ENCODE data around the gene PFKP. TPM values are rescaled to one million over a fixed set of nuclear protein-coding genes. Genes with fewer than 3 reads are reported as not detected.

The PFKP gene
- total RNA-seq, 2 donors from 2014 or later = 17.4 to 39.6 TPM

DNA sequence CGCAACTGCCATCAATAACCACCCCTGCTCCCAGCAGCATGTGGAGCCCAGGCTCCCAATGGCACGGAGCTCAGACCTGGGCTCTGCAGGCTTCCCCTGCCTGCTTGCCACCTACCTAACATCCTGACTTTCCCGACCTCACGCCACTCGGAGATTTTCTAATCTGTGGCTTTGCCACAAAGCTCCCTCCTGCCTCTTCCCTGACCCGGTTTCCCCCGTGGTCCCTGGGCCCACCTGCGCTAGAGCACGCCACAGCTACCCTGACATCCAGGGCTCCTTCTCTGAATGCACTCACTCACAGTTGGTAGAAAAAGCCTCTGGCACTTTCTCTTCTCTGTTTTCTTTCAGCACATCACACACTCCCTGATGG is 85.2 kb downstream of the PFKP start:
- no peaks in the 10 kb centered on the region for H3K9me3 ChIP-seq
- intact Hi-C loops (cut with DNase I) = no loop called here
- H3K4me1 ChIP-seq = no peaks in the 10 kb centered on the region
- DNase-seq (no peak), ATAC-seq (no peak)
- no peaks in the 10 kb centered on the region for H3K27me3 ChIP-seq
- WGBS, 2 donors = 82 to 91% methylated on average over 9 of the region's 9 CpGs
- TF ChIP-seq, protein P1, sequence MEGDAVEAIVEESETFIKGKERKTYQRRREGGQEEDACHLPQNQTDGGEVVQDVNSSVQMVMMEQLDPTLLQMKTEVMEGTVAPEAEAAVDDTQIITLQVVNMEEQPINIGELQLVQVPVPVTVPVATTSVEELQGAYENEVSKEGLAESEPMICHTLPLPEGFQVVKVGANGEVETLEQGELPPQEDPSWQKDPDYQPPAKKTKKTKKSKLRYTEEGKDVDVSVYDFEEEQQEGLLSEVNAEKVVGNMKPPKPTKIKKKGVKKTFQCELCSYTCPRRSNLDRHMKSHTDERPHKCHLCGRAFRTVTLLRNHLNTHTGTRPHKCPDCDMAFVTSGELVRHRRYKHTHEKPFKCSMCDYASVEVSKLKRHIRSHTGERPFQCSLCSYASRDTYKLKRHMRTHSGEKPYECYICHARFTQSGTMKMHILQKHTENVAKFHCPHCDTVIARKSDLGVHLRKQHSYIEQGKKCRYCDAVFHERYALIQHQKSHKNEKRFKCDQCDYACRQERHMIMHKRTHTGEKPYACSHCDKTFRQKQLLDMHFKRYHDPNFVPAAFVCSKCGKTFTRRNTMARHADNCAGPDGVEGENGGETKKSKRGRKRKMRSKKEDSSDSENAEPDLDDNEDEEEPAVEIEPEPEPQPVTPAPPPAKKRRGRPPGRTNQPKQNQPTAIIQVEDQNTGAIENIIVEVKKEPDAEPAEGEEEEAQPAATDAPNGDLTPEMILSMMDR (IDR thresholded peaks at IDR 0.05) = no peak
- TF ChIP-seq POLR2A (IDR thresholded peaks at IDR 0.05) = no peak
- H3K4me3 ChIP-seq = no peak overlapping the region
- no peak overlapping the region for H3K27ac ChIP-seq
- peaks cover 30 to 45% of the 10 kb centered on the region in 2 donors for H3K36me3 ChIP-seq (replicated peaks in 1 of 2; ENCODE audit: insufficient read depth in 1 of 2, low read depth in 2 of 2)

DNA sequence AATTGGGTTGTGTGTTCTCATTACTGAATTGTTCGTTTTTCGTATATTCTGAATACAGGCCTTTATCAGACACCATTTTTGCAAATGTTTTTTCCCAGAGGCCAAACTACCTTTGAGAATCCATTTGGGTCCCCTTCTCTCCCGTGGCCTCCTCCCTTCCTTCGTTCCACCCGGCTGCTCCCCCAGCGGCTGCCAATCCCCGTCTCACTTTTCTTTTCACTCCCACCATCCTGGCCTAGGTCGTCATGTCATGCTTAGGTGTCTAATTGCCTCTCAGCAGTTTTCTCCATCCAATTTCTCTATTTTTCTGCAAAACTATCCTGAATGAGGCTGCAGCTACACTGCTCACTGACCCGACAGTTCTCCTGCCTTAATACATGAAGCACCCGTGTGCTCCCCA is 87.3 kb downstream of the PFKP start:
- Histone ChIP-seq H3K27me3 (no peaks in the 10 kb centered on the region), H3K9me3 (no peaks in the 10 kb centered on the region), H3K4me3 (no peak overlapping the region), H3K36me3 (replicated peaks in 1 of 2; ENCODE audit: insufficient read depth in 1 of 2, low read depth in 2 of 2) (peaks cover 28 to 44% of the 10 kb centered on the region in 2 donors), H3K4me1 (no peaks in the 10 kb centered on the region), H3K27ac (no peak overlapping the region)
- ATAC-seq (no peak), DNase-seq (no peak)
- intact Hi-C loops (cut with DNase I) = no loop called here
- 96 to 97% methylated on average over 10 of the region's 10 CpGs for WGBS, 2 donors
- no peak for TF ChIP-seq POLR2A (IDR thresholded peaks at IDR 0.05)
- TF ChIP-seq, protein P1 (IDR thresholded peaks at IDR 0.05) = no peak

DNA sequence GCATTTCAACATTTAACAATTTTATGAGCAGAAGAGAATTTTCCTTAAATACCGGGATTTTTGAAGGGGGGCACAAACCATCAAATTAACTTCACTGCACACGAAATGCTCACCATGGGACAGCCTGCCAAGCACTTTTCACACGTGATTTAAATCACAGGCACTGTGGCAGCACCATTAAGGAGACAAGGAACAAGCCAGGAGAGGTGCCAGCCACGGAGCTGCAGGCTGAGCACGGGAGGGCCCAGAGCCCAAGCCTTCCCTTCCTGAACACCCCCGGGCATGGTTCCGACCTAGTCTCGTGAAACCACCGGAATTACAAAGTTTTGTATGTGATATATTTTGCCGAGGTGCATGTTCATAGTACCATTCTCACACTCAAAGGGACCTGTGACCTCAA is 91.8 kb downstream of the PFKP start:
- intact Hi-C loops (cut with DNase I) = no loop called here
- ATAC-seq = no peak

DNA sequence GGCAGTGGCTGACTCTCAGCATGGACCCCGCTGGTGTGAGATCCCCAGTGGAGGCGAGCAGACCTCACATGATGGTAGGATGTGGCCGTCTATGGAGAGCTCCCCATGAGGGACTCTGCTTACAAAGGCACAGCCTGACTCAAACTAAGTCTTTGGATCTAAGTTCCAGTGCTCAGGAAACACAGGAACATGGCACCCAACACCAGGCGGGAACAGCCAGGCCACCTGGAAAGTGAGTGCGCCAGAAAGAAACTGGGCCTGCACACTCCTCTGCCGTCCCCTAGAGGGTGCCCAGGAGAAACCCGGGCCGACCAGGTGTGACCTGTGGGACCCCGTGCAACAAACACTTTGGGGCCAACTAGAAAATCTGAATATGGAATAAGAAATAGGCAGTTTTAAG is 95.2 kb downstream of the PFKP start:
- Histone ChIP-seq H3K4me3 (no peak overlapping the region), H3K4me1 (no peaks in the 10 kb centered on the region), H3K27me3 (no peaks in the 10 kb centered on the region), H3K27ac (no peak overlapping the region), H3K9me3 (no peaks in the 10 kb centered on the region), H3K36me3 (replicated peaks in 1 of 2; ENCODE audit: insufficient read depth in 1 of 2, low read depth in 2 of 2) (peaks cover 24 to 43% of the 10 kb centered on the region in 2 donors)
- WGBS, 2 donors = 97 to 98% methylated on average over 9 of the region's 9 CpGs
- intact Hi-C loops (cut with DNase I) = no loop called here
- no peak for TF ChIP-seq POLR2A (IDR thresholded peaks at IDR 0.05)
- TF ChIP-seq, protein P1 (IDR thresholded peaks at IDR 0.05) = no peak
- ATAC-seq (no peak), DNase-seq (no peak)

More for the DNA sequence above, 91.8 kb downstream of the PFKP start:
- H3K36me3 ChIP-seq (replicated peaks in 1 of 2; ENCODE audit: insufficient read depth in 1 of 2, low read depth in 2 of 2) = peaks cover 29 to 42% of the 10 kb centered on the region in 2 donors
- TF ChIP-seq POLR2A (IDR thresholded peaks at IDR 0.05) = no peak
- TF ChIP-seq, protein P1 (IDR thresholded peaks at IDR 0.05) = no peak
- DNase-seq = no peak
- 86 to 92% methylated on average over 10 of the region's 10 CpGs for WGBS, 2 donors
- H3K4me1 ChIP-seq = no peaks in the 10 kb centered on the region
- no peak overlapping the region for H3K27ac ChIP-seq
- no peak overlapping the region for H3K4me3 ChIP-seq
- H3K9me3 ChIP-seq = no peaks in the 10 kb centered on the region
- H3K27me3 ChIP-seq = no peaks in the 10 kb centered on the region

DNA sequence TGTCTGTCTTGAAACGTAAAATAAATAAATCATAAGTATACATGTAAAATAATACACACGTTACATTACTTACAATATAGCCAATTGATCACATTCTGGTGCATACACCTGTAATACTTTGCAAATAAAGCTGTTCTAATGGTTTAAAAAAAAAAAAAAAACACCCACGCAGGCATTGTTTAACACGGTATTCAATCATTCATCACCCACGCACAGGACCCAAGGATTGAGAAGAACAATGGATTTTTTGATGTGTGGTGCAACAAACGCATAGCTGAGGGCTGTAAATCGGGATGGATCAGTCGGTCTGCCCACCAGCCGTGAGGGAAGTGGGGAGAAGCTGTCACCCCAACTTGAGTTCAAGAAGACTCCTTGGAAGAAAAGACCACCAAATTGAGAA is 96.5 kb downstream of the PFKP start:
- H3K4me3 ChIP-seq = no peak overlapping the region
- TF ChIP-seq POLR2A (IDR thresholded peaks at IDR 0.05) = no peak
- TF ChIP-seq, protein P1 (IDR thresholded peaks at IDR 0.05) = no peak

More for the DNA sequence above, 96.5 kb downstream of the PFKP start:
- ATAC-seq (no peak), DNase-seq (no peak)
- no peaks in the 10 kb centered on the region for H3K4me1 ChIP-seq
- 68 to 85% methylated on average over 9 of the region's 9 CpGs for WGBS, 2 donors
- intact Hi-C loops (cut with DNase I) = no loop called here
- no peaks in the 10 kb centered on the region for H3K27me3 ChIP-seq
- H3K36me3 ChIP-seq (replicated peaks in 1 of 2; ENCODE audit: insufficient read depth in 1 of 2, low read depth in 2 of 2) = peaks cover 24 to 33% of the 10 kb centered on the region in 2 donors
- no peaks in the 10 kb centered on the region for H3K9me3 ChIP-seq
- H3K27ac ChIP-seq = no peak overlapping the region
